Measurements from ENCODE around the gene COL4A2.
A peak's percentile ranks its signal among the peaks of the same experiment; 100 is the strongest.

COL4A2 gene

GRCh38 chr13:110445722-110446574 lies 138.9 kb downstream of the COL4A2 start:
- H3K4me3 ChIP-seq (ENCODE audit: low read depth, low read length): no peak overlapping the region
- H3K36me3 ChIP-seq (ENCODE audit: control insufficient read depth in 2 of 2, insufficient read depth in 1 of 2, low read length in 2 of 2): peaks cover 0 to 19% of the 10 kb centered on the region in 2 experiments; a peak in 1 of 3 replicates
- ChIA-PET CTCF (interaction anchor here (0.6 kb wide), 1 partner anchor 236 kb away, joined by 3 read pairs; no protein-coding TSS in a partner anchor), POLR2A (no interaction called here)
- no peaks in the 10 kb centered on the region for H3K4me1 ChIP-seq (ENCODE audit: control insufficient read depth, insufficient read depth, low read length)
- TF ChIP-seq ZSCAN18 (tag by site-specific recombination; IDR thresholded peaks at IDR 0.05): no peak
- no peak for TF ChIP-seq ZBTB17 (tag by site-specific recombination; IDR thresholded peaks at IDR 0.05)
- no peak for TF ChIP-seq MYNN (tag by site-specific recombination; IDR thresholded peaks at IDR 0.05; ENCODE audit: borderline replicate concordance)
- no peak for TF ChIP-seq ZNF211 (tag by site-specific recombination; IDR thresholded peaks at IDR 0.05; ENCODE audit: low read depth)
- no peak for TF ChIP-seq ZNF354C (tag by site-specific recombination; IDR thresholded peaks at IDR 0.05; ENCODE audit: borderline replicate concordance, low read depth)
- peak; percentile 55; the same call in 1 of the 2 replicates for TF ChIP-seq ZNF341 (tag by site-specific recombination; IDR thresholded peaks at IDR 0.05; ENCODE audit: low read depth)
- TF ChIP-seq ZNF792 (tag by site-specific recombination; IDR thresholded peaks at IDR 0.05): no peak
- TF ChIP-seq ZNF24 (tag by site-specific recombination; IDR thresholded peaks at IDR 0.05): no peak
- H3K27ac ChIP-seq (ENCODE audit: extremely low read depth, low read depth, low read length): no peak overlapping the region
- H3K9me3 ChIP-seq (ENCODE audit: control insufficient read depth, insufficient read depth, low read depth, low read length): no peaks in the 10 kb centered on the region

- no peaks in the 10 kb centered on the region for H3K4me1 ChIP-seq (ENCODE audit: control insufficient read depth, insufficient read depth, low read length)
- peaks cover 0 to 18% of the 10 kb centered on the region in 2 experiments; a peak in 1 of 3 replicates for H3K36me3 ChIP-seq (ENCODE audit: control insufficient read depth in 2 of 2, insufficient read depth in 1 of 2, low read length in 2 of 2)
- no peaks in the 10 kb centered on the region for H3K9me3 ChIP-seq (ENCODE audit: control insufficient read depth, insufficient read depth, low read depth, low read length)
- H3K27ac ChIP-seq (ENCODE audit: extremely low read depth, low read depth, low read length): no peak overlapping the region
- CTCF ChIA-PET: interaction anchor here (0.6 kb wide), 1 partner anchor 236 kb away, joined by 3 read pairs; no protein-coding TSS in a partner anchor
- no peak overlapping the region for H3K4me3 ChIP-seq (ENCODE audit: low read depth, low read length)
- POLR2A ChIA-PET: no interaction called here
- no peak for TF ChIP-seq ZNF146 (tag by site-specific recombination; IDR thresholded peaks at IDR 0.05)
- TF ChIP-seq ZNF473 (tag by site-specific recombination; IDR thresholded peaks at IDR 0.05): no peak
- no peak for TF ChIP-seq SP3 (tag by site-specific recombination; IDR thresholded peaks at IDR 0.05)
- TF ChIP-seq ZNF23 (tag by site-specific recombination; IDR thresholded peaks at IDR 0.05; ENCODE audit: borderline replicate concordance): no peak
- TF ChIP-seq ZSCAN16 (tag by site-specific recombination; IDR thresholded peaks at IDR 0.05): no peak
- TF ChIP-seq IKZF3 (tag by site-specific recombination; IDR thresholded peaks at IDR 0.05): no peak
Measured at GRCh38 chr13:110446575-110446890, 139.4 kb downstream of the COL4A2 start.

GRCh38 chr13:110447058-110447511 lies 140.0 kb downstream of the COL4A2 start:
- ChIA-PET POLR2A (no interaction called here), CTCF (interaction anchor here (0.6 kb wide), 1 partner anchor 235 kb away, joined by 3 read pairs; no protein-coding TSS in a partner anchor)
- no peaks in the 10 kb centered on the region for H3K4me1 ChIP-seq (ENCODE audit: control insufficient read depth, insufficient read depth, low read length)
- no peak for TF ChIP-seq ZBTB20 (tag by site-specific recombination; IDR thresholded peaks at IDR 0.05)
- no peak for TF ChIP-seq ZNF23 (tag by site-specific recombination; IDR thresholded peaks at IDR 0.05; ENCODE audit: borderline replicate concordance)
- no peak for TF ChIP-seq ZNF16 (tag by site-specific recombination; IDR thresholded peaks at IDR 0.05; ENCODE audit: low read depth)
- no peak overlapping the region for H3K27ac ChIP-seq (ENCODE audit: extremely low read depth, low read depth, low read length)
- H3K9me3 ChIP-seq (ENCODE audit: control insufficient read depth, insufficient read depth, low read depth, low read length): no peaks in the 10 kb centered on the region
- H3K36me3 ChIP-seq (ENCODE audit: control insufficient read depth in 2 of 2, insufficient read depth in 1 of 2, low read length in 2 of 2): peaks cover 0 to 18% of the 10 kb centered on the region in 2 experiments; a peak in 1 of 3 replicates
- no peak overlapping the region for H3K4me3 ChIP-seq (ENCODE audit: low read depth, low read length)

- Histone ChIP-seq H3K4me1 (ENCODE audit: control insufficient read depth, insufficient read depth, low read length) (no peaks in the 10 kb centered on the region), H3K4me3 (ENCODE audit: low read depth, low read length) (no peak overlapping the region), H3K36me3 (ENCODE audit: control insufficient read depth in 2 of 2, insufficient read depth in 1 of 2, low read length in 2 of 2) (peaks cover 0 to 18% of the 10 kb centered on the region in 2 experiments; a peak in 2 of 3 replicates), H3K9me3 (ENCODE audit: control insufficient read depth, insufficient read depth, low read depth, low read length) (no peaks in the 10 kb centered on the region), H3K27ac (ENCODE audit: extremely low read depth, low read depth, low read length) (no peak overlapping the region)
- POLR2A ChIA-PET: no interaction called here
- CTCF ChIA-PET: no interaction called here
- TF ChIP-seq KLF16 (tag by site-specific recombination; IDR thresholded peaks at IDR 0.05): no peak
- TF ChIP-seq ZNF658 (tag by site-specific recombination; IDR thresholded peaks at IDR 0.05): no peak
- TF ChIP-seq ELK4 (IDR thresholded peaks at IDR 0.05; ENCODE audit: borderline replicate concordance, low read depth, low read length): no peak
- no peak for TF ChIP-seq MZF1 (tag by site-specific recombination; IDR thresholded peaks at IDR 0.05; ENCODE audit: borderline replicate concordance)
- TF ChIP-seq ZNF362 (tag by site-specific recombination; IDR thresholded peaks at IDR 0.05): no peak
Measured at GRCh38 chr13:110447801-110448200, 140.7 kb downstream of the COL4A2 start.
